ENCODE measurements around the gene TENM4. TPM values are rescaled to one million over a fixed set of nuclear protein-coding genes. Genes with fewer than 3 reads are reported as not detected.
"Not testable (repeated sequence)": the region's sequence is repeated elsewhere in the genome, so short reads cannot be mapped to it uniquely, and the experiment has no call there.

Gene TENM4
- total RNA-seq, 1 donor from 2014 or later = 2.4 TPM

DNA sequence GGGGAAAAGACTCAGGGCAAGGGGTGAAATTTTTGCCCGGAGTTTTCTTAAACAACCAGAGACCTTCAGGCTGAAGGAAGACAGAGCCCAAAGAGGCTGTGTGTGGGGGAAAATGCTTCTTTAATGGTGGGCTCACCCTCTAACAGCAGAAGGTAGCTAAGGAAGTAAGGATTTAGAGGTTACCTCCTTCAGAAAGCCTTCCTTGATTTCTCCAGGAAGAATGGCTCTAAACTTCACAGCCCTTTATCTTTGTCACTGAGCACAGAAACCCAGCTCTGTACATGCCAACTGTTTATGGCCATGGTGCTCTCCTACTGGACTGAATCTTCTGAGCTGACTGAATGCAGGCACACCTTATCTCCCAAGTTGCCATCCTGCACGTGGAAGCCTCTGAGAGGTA is 196.0 kb downstream of the TENM4 start:
- no peak for DNase-seq (ENCODE audit: low spot score)

DNA sequence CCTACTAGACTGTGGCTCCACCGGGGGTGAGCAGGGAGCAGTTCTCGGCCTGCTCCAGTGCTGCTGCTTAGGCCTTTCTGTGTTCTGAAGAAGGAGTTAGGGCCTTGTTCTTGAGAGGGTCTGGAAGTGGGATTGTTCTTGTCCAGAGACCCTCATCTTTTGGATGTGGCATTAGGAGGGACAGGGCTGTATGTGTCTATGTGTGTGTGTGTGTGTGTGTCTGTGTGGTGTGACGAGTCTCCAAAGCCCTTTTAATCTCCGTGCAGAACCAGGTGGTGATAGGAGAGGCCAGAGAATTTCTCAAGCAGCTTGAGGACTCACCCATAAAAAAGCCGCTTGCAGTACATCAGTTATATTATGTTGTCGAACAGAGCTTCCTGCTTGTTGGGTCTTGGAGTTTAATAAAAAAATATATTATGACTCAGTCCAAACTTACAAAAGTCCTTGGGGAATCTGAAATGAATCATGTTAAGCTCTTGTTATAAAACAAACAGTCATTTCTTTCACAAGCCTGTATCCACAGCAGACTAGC is 196.5 kb downstream of the TENM4 start:
- DNase-seq (ENCODE audit: low spot score) = no peak

GRCh38 chr11:79243422-79244210 is 197.2 kb downstream of the TENM4 start:
- no peak for DNase-seq (ENCODE audit: low spot score)

DNA sequence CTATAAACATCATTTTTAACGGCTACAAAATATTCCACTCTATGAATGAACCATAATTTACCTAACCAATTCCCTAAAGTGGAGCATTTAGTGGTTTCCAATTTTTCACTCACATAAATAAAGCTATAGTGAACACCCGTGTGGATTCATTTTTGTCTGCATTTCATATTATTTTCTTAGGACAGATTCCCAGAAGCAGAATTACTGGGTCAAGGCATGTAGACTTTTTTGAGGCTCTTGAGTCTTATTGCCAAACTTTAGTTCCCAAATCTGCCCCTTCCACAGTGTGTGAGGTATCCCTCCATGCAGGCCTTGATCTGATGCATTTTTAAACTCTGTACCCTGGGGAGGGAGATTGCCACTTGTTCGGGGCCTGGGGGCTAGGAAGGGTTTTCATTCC is 198.2 kb downstream of the TENM4 start:
- DNase-seq (ENCODE audit: low spot score) = no peak

DNA sequence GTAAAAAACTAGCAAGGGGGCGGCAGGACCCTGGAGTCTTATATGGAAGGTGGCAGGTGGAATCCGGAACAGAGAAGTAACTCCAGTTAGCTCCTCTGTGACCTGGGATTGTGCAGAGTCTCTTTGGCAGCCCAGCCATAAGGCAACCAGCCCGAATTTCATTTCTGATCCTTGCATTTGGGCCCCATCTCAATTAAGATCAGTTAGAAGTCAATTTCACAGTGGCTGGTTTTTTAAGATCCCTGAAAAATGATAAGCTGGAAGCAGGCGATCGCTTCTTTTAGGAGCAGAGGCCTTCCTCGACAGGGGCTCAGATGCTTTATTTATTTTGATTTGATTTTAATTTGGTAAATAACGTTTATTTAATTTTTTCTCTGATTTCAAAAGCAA is 199.0 kb downstream of the TENM4 start:
- DNase-seq (ENCODE audit: low spot score) = no peak

- DNase-seq (ENCODE audit: low spot score) = no peak
Observed at GRCh38 chr11:79241205-79241851, 199.5 kb downstream of the TENM4 start.

GRCh38 chr11:79237703-79238102 is 203.1 kb downstream of the TENM4 start:
- no peak for DNase-seq (ENCODE audit: low spot score)

DNA sequence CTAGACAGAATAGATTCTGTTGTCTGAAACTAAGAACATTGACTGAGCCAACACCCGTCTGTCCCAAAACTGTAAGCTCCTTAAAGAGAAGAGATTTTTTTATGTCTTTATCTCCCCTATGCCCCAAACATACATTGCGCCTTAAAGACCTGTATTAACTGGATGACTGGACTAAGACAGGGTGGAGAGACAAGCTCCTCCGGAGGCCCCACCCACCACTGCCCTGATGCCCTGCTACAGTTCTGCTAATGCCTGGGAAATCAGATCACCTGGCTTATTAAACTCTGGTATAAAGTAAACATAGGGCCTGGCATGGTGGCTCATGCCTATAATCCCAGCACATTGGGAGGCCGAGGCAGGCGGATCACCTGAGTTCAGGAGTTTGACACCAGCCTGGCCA is 203.7 kb downstream of the TENM4 start:
- no peak for DNase-seq (ENCODE audit: low spot score)

- DNase-seq (ENCODE audit: low spot score) = no peak
Observed at GRCh38 chr11:79236541-79236971, 204.3 kb downstream of the TENM4 start.

- DNase-seq (ENCODE audit: low spot score) = no peak
Observed at GRCh38 chr11:79235696-79236095, 205.1 kb downstream of the TENM4 start.

DNA sequence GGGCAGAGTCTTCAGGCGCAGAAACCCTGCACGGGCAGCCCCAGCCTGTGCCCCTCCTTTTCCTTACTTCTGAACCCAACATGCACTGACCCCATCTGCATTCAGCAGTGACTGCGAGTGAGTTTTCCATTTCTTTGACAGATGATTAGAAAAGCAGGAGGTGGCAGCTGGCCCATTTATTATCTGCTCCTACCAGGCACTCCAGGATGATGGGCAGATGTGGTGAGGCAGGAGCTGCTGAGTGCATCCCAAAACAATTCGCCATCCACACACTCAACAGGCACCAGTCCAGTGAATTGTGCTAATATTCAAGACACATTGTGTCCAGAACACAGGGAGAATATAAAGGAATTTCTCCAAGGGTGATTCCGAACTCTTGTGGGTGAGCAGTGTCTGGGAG is 208.5 kb downstream of the TENM4 start:
- DNase-seq (ENCODE audit: low spot score) = no peak

GRCh38 chr11:79229047-79229446 is 211.8 kb downstream of the TENM4 start:
- DNase-seq (ENCODE audit: low spot score) = no peak

DNA sequence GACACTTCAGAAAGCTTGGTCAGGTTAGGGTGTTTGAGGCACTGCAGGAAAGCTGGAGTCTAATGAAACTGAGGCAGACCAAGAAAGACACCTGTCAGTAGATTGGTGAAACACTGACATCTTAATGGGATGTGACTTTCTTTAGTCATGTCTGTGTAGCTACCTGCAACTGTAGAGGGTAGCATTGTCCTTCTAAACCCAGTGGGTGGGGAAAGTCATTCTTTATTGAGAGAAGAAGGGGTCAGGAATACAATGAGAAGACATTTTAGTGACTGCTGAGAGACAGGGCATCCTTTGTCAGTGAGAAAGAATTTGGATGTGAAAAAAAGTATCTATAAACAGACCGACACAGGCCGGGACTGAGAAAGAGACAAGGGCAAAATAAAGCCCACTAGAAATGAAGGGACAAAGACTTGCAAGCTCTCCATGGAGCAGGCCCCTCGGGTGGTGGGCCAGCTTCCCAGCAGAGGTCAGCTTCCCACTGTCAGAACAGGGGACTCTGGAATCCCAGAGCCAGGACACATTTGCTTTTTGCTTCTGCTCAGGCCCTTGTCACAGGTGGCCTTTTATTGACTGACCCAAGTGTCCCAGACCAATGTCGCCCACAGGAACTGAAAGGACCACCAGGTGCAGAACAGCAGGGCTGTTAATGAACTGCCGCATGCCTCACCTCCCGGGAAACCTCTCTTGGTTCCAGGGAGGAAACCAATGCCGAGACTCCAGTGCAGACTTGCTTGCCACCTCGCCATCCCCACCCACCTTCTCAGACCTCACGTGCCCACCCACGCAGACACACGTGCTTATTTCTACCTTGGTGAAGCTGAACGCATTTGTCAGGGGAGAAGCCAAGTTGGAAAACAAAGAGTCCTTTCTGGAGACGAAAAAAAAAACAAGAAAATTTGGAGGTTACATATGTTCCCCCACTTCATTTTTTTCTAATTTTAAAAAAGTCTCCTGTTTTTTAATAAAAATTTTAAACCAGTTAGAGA is 212.8 kb downstream of the TENM4 start:
- DNase-seq (ENCODE audit: low spot score) = no peak

GRCh38 chr11:79227308-79227707 is 213.5 kb downstream of the TENM4 start:
- DNase-seq (ENCODE audit: low spot score) = no peak

DNA sequence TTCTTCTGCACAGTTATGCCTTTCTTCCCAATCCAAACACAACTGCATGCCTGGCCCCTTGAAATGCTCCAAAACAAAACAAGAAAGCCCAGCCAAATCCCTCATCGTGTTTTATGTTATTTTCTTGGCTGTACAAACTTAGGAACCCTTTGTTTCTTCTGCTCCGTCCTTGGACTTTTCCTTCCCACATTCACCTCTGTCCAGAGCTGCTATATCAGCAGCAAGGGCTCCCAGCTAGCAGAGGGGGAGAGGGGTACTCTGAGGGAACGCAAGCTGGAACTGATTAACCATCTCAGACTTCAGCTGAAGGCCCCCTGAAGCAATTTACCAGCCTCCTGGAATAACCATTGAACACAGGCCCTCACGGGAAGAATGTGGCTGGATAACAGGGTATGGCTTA is 214.7 kb downstream of the TENM4 start:
- no peak for DNase-seq (ENCODE audit: low spot score)

GRCh38 chr11:79222163-79222562 is 218.7 kb downstream of the TENM4 start:
- not testable (repeated sequence) for DNase-seq (ENCODE audit: low spot score)

DNA sequence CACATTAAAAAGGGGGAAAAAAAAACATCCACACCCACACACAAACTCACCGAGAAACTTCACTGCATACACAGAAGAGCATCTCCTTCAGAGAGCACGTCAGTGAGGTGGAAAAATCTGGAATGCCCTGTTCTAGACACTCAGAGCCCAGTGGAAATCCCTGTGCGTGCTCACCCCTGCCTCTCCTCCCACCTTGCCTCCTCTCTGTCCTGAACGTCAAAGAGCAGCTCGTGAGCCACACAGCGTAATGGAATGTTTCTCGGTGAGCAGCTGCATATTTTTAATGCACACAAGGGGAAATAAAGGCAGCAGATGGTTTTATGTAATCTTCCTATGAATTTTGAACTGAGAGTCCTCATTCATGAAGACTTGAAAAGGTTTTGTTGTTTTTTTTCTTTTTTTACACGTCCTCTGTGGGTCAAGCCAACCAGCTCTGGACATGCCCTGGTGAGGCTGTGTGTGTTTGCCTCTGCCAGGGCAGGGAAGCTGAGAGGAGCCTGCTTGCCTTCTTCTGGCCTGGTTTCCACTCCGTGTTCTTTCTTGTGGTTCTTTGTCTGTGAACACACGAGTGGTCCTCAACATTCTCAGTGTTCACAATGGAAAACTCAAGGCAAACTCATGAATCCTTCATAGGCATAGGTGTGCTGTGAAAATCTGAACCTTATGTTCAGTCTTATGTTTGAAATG is 219.2 kb downstream of the TENM4 start:
- no peak for DNase-seq (ENCODE audit: low spot score)

DNA sequence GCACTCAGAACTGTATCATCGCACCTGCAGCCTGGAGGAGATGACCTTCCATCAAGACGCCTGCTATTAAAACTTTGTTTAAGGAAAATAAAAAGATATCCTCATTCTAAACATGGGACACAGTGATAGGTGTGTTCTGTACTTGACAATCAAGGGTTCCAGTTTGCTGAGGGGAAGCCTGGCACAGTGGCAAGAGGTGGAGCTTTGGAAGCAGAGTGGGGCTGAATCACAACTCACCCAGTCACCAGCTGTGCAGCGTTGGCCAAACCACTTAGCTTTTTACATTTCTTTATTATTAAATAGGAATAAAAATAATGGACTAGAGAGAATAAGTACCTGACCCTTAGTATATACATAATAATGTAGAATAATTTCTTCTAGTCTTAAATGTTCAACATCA is 220.7 kb downstream of the TENM4 start:
- no peak for DNase-seq (ENCODE audit: low spot score)

- DNase-seq (ENCODE audit: low spot score) = no peak
Observed at GRCh38 chr11:79219186-79220045, 221.4 kb downstream of the TENM4 start.

DNA sequence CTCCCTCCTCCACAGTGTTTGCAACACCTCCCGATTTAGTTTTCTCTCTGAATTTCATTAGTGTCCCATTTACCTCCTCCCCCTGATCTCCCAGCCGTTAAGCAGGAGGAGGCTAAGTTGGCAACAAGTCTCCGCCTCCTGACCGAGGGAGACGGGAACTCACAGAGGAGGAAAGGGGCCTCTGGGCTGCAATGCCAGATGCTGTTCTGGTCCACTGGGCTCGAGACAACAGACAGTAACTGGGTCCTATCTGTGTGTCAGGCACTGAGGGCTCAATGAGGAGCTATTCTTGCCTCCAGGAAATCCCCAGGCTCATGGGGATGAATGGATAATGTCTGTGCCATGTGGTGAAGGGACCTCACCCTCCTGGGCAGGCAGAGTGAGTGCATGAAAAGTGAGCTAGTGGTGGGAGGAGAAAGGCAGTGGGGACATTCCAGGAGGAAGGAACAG is 228.1 kb downstream of the TENM4 start:
- no peak for DNase-seq (ENCODE audit: low spot score)

Data from ureter (tissue), 1 donor.